GM18508 (cell line): ENCODE results near the gene ANG.
"Not testable (repeated sequence)": the region's sequence is repeated elsewhere in the genome, so short reads cannot be mapped to it uniquely, and the experiment has no call there.

Experiments
- ATAC-seq: cut with Tn5 transposase; IDR thresholded peaks from one replicate; pipeline ENCODE4 v1.9.1; 2021; ENCODE audit warnings: moderate number of reproducible peaks; ENCODE audit not compliant: insufficient read depth, unreplicated experiment

ANG gene

GRCh38 chr14:20696764-20697163 is 8.2 kb downstream of the ANG start:
- ATAC-seq, result no peak

- no peak for ATAC-seq
Measured at GRCh38 chr14:20697273-20698017, 8.9 kb downstream of the ANG start.

- ATAC-seq, result no peak
Measured at GRCh38 chr14:20698018-20698329, 9.4 kb downstream of the ANG start.

GRCh38 chr14:20698934-20699333 is 10.4 kb downstream of the ANG start:
- ATAC-seq, result no peak

- ATAC-seq, result no peak
Measured at GRCh38 chr14:20699931-20700330, 11.4 kb downstream of the ANG start.

GRCh38 chr14:20700965-20701364 is 12.4 kb downstream of the ANG start:
- not testable (repeated sequence) for ATAC-seq

- no peak for ATAC-seq
Measured at GRCh38 chr14:20706657-20707355, 18.2 kb downstream of the ANG start.

- no peak for ATAC-seq
Measured at GRCh38 chr14:20707622-20708021, 19.1 kb downstream of the ANG start.

- ATAC-seq, result no peak
Measured at GRCh38 chr14:20711261-20711660, 22.7 kb downstream of the ANG start.

GRCh38 chr14:20711685-20712084 is 23.1 kb downstream of the ANG start:
- ATAC-seq, result no peak

- no peak for ATAC-seq
Measured at GRCh38 chr14:20712904-20713303, 24.3 kb downstream of the ANG start.

- ATAC-seq, result no peak
Measured at GRCh38 chr14:20714593-20715250, 26.2 kb downstream of the ANG start.

- no peak for ATAC-seq
Measured at GRCh38 chr14:20719777-20720176, 31.2 kb downstream of the ANG start.

GRCh38 chr14:20720741-20721140 is 32.2 kb downstream of the ANG start:
- no peak for ATAC-seq

GRCh38 chr14:20722016-20722415 is 33.5 kb downstream of the ANG start:
- ATAC-seq, result no peak

- no peak for ATAC-seq
Measured at GRCh38 chr14:20723488-20723887, 34.9 kb downstream of the ANG start.

- ATAC-seq, result not testable (repeated sequence)
Measured at GRCh38 chr14:20726121-20726520, 37.6 kb downstream of the ANG start.

- ATAC-seq, result no peak
Measured at GRCh38 chr14:20726531-20726930, 38.0 kb downstream of the ANG start.

- ATAC-seq, result no peak
Measured at GRCh38 chr14:20730891-20731290, 42.3 kb downstream of the ANG start.

- ATAC-seq, result no peak
Measured at GRCh38 chr14:20732477-20732876, 43.9 kb downstream of the ANG start.

- ATAC-seq, result no peak
Measured at GRCh38 chr14:20732979-20733635, 44.5 kb downstream of the ANG start.
